DMS153 treated with DMSO at 0.1 percent for 48 hours (cell line): ENCODE measurements around the gene SPTSSA.
A peak's percentile ranks its signal among the peaks of the same experiment; 100 is the strongest.

Experiments
- DNase-seq: peaks from one replicate; lab custom pipeline; 2025; ENCODE audit not compliant: unreplicated experiment; lab: John Stamatoyannopoulos, UW

Gene SPTSSA

GRCh38 chr14:34472706-34473279, 10.8 kb upstream of the SPTSSA start:
- no peak for DNase-seq

GRCh38 chr14:34470319-34470718, 8.3 kb upstream of the SPTSSA start:
- no peak for DNase-seq

- DNase-seq = no peak
These were observed 4.7 kb upstream of the SPTSSA start for GRCh38 chr14:34466691-34467090.

DNA sequence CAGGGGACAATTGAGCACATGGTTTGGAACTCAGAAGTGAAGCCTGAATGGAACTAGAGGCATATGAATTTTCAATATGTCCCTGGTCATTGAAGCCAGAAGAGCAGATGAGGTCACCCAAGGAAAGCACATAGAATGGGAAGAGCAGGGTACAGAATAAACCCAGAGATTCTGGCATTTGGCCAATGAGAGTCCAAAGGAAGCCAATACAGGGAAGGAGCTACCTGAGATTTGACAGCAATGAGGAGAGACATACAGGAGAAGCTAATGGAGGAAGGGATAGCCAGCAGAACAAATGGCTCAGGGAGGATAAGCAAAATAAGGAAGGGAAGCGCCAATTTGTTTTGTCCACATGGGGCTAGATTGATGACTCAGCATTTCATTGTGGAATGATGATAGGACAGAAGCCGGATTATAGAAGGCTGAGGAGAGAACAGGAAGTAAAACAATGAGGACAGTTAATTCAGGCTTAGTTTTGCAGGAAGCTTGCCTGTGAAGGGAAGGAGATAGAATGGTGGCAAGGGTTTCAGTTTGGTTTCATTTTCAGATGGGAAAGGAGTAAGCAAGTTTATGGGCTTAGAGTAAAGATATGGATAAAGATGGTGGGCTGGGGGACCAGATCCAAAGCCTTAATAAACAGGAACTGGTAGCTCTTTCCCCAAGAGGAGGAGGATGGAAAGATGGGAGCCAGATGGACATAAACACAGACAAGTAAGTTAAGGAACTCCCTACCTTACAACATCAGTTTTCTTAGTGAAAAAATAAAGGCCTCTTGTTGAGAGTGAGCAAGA, 3.2 kb upstream of the SPTSSA start:
- peak; percentile 26 for DNase-seq

GRCh38 chr14:34463598-34463961, 1.5 kb upstream of the SPTSSA start:
- no peak for DNase-seq

- no peak for DNase-seq
These were observed 507 bp downstream of the SPTSSA start for GRCh38 chr14:34461334-34462131.

DNA sequence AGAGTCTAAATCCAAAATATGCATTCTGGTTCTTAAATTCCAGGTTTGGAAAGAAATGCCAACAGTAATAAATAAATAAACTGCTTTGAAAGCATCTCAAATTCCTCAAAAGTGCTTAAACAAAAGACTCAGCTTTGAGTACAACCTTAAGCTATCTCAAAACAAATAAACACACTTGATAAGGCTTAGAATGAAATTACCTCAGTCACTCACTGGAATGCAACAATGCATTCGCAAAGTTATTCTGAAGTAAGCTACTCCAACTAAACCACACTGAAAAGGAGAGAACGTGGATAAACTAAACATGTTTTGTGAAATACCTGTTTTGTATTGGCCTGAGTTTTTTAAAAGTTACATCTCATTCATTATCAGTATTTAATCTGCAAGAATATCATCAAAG, 1.2 kb downstream of the SPTSSA start:
- no peak for DNase-seq

GRCh38 chr14:34460295-34460694, 1.7 kb downstream of the SPTSSA start:
- no peak for DNase-seq

DNA sequence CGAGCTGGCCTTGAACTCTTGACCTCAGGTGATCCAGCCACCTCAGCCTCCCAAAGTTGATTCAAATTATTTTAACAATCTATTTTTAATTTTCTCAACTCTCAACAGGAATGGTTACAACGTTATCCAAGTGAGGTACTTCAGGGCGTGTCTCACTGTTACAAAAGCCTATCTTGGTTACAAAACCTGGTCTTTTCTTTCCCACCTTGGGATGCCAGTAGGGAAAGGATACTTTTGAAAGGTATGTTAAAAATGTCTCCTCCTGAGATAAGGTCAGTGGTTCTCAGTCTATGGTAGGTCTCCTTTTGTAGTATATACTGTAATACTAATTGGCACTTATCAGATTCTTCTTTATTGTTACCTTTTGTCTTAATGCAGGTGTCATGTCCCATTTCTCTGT, 4.9 kb downstream of the SPTSSA start:
- no peak for DNase-seq

DNA sequence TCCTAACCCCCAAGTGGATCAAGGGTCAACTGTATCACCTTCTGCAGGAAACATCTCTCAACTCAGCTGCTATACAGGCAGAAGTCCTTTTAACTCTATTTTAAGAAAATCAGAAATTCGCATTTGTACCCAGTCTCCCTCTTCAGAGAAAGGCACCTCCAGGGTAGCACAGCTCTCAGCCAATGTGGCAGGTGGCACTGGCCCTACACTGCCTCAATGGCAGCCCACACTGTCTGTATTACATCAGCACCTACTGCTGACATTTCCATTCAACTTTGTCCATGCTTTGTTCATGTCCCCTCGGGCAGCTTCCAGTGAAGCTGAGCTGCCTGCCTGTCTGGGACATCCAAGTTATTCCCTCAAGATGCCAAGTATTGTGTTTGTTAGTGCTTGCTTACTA, 8.8 kb downstream of the SPTSSA start:
- DNase-seq = no peak

- DNase-seq = no peak
These were observed 9.7 kb downstream of the SPTSSA start for GRCh38 chr14:34452258-34452822.

DNA sequence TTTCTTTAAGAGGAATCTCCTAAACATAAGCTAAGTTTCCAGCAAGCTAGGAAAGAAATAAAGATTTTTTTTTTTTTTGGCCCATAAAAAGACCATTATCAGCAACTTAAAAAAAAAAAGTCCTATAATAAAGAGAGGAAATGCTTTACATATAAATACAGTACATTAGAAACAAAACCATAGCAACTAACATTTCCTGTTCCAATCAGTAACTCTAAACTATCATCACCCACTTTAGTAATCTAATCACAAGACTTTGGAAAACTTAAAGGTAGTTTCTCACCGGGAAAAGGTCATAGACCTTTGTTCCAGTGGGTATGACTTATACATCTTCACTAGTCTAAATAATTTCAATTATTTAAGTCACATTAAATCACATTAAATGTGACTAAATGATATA, 11.1 kb downstream of the SPTSSA start:
- no peak for DNase-seq

DNA sequence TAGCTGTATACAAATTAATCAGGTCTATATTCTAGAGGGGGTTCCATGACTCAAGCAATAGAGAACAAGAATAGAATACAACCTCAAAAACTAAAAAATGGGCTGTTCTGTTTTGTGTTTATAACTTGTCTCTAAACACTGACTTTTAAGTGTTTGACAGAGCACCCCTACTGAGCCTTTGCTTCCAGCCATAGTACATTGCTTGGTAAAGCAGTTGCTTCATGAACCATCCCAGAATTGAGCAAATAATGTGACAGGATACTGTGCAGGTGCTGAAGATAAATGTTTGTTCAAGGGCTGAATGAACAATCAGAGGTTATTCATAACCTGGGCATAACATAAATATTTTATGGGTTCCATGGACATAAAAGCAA, 11.5 kb downstream of the SPTSSA start:
- peak; percentile 88 for DNase-seq

- DNase-seq = peak; percentile 75
These were observed 12.1 kb downstream of the SPTSSA start for GRCh38 chr14:34449819-34450541.

DNA sequence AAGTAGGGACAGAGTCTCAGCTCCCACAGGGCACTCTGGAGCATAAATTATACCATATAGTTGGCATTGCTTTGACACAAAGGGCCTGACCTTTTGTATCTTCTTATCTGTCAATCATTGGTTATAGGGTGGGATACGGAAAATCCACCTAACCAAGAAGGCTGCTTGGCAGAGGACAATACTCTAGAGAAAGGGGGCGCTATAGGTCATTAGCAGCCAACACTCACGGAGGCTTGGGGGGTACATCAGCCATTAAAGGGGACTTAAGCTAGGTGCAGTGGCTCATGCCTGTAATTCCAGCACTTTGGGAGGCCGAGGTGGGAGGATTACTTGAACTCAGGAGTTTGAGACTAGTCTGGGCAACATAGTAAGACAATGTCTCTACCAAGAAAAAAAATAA, 22.9 kb downstream of the SPTSSA start:
- no peak for DNase-seq

- DNase-seq = no peak
These were observed 23.6 kb downstream of the SPTSSA start for GRCh38 chr14:34438438-34438837.

DNA sequence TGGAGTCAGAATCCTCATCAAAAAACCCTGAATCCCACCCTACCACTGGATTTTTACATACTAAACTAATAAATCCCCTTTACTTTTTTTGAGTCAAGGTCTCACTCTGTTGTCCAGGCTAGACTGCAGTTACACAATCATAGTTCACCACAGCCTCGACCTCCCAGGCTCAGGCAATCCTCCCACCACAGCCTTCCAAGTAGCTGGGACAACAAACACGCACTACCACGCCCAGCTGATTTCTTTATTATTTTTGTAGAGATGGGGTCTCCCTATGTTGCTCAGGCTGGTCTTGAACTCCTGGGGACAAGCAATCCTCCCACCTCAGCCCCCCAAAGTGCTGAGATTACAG, 24.3 kb downstream of the SPTSSA start:
- DNase-seq = no peak

- no peak for DNase-seq
These were observed 24.9 kb downstream of the SPTSSA start for GRCh38 chr14:34436960-34437728.

DNA sequence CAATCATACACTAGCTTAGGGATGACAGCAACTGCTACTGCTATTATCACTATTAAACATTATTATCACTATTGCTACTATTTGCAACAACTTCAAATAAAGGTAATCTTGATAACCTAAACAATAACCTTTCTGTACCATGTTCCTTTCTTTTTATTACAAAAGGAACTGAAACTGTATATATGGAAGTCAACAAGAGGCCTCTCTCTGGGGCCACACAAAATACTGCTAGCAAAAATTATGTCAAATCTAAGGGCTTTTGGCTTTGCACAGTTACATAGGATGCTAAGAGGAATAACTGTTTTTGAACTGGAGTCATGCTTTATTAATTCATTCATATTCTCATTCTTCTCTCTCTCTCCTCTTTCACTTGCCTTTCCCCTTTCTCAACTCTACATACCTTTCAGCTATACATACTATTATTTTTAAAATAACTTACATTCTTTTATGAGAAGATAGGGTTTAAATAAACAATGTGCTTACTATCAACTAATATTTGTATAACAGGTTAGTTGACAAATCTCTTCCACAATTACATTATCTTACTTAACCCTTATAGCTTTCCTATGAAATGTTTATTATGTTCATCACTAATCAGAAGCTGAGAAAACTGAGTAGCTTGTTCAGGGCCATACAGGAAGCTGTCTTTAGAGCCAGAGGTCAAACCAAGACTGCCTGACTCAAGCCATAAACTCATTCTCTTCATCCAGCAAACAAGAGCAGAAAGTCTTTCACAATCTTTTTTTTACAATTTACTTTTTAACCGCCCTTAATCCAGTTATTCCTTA, 25.7 kb downstream of the SPTSSA start:
- no peak for DNase-seq

GRCh38 chr14:34433957-34434356, 28.1 kb downstream of the SPTSSA start:
- DNase-seq = no peak
